GM18517 (cell line): Measurements from ENCODE around the gene IDH1.
"Not testable (repeated sequence)": the region's sequence is repeated elsewhere in the genome, so short reads cannot be mapped to it uniquely, and the experiment has no call there.

Source experiments
- ATAC-seq: cut with Tn5 transposase; IDR thresholded peaks from one replicate; pipeline ENCODE4 v1.9.1; 2021; ENCODE audit warnings: mild to moderate bottlenecking, moderate library complexity; ENCODE audit not compliant: unreplicated experiment

Gene IDH1

DNA sequence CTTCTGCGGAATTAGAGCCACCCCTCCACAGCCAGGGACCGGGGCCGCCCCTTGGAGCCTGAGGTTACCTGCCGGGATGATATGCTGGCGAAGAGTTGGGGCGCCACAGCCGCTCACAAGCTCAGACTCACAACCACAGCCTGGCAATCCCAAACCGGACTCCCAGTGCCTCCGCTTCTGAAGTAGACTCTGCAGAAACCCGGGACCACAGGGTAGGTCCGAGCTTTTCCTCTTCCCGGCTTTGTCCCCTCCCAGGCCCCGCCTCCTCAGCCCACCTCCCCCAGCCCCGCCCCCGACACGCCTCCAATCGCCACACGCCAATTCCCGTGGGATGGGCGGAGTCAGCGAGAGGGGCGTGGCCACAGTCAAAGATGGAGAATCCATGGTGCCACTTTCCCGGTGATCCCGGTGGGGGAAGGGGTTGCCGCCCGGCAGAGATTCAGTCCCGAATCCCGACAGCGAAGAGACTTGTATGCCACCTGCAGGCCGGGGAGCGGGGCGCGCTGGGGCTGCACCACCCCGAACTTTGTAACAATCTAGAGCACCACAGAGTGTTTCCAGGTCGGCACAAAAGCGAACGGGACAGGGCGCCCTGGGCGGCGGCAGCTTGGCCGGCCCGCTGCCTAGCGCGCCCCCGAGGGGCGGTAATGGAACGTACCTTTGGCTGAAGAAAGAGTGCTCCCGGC lies at the start of gene IDH1:
Gene IDH1, minus strand, starts transcription at position 201 of the 686 bp plus-strand sequence. CDS start 3,520 bp downstream, outside the sequence.
- ATAC-seq, result peak; percentile 73

DNA sequence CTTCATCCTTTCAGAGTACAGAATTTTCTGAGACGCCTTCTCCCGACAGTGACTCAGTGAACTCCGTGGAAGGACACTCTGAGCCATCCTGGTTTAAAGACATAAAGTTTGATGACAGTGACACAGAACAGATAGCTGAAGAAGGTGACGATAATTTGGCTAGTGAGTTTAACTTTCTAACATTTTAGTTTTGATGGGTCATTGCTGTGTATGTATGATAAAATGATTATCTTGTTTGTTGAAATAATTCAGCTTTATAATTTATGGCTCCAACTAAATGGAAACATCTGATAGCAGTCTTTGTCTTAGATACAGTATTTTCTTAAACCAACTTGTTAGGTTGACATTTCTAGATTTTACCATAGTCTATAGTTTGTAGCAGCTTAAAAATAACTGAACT lies 49.3 kb upstream of the IDH1 start:
- no peak for ATAC-seq

DNA sequence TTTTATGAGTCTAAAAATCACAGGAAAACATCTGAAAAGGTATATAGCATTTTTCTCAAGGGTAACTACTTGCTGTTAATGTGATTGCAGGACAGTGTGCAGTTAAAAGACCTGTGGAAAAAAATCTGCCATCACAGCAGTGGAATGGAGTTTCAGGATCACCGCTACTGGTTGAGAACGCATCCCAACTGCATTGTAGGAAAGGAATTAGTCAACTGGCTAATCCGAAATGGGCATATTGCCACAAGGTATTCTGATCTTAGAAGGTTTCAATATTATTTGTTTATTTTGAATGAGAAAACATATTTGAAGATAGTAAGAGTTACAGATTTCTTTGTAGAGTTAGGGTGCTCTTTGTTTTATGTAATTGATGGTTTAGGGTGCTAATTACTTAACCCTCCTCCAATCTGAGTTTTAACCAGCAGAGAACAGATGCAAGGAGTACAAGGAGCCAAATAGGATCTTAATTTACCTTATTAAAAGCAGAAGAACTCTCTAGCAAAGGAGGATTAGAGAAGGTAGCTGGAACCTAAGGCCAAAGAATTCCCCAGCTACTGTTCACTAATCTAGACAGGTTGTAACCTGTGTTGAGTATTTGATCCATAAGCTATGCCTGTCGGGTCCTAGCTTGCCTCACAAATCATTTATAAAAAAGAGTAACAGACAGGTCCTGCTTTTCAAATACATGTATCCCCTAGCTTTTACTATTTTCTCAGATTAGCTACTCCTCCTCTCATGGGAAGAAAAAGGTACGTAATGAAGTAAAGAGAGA lies 46.2 kb upstream of the IDH1 start:
- no peak for ATAC-seq

DNA sequence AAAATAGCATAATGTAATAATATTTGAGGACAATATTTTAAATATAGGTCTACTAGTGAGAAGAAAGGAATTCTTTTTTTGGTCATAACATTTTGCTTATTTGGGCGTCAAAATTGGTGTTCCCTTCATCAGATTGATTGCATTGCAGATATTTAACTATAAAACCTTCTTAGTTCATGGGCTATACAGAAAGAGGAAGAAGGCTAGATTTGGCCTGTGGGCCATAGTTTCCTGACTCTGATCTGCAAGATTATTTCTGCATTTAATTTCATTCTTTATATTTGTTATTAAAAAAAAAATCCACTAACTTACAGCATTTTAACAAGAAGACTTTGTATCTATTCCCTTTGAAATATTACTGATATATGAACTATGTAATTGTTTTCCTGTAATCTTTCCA lies 43.1 kb upstream of the IDH1 start:
- ATAC-seq, result no peak

DNA sequence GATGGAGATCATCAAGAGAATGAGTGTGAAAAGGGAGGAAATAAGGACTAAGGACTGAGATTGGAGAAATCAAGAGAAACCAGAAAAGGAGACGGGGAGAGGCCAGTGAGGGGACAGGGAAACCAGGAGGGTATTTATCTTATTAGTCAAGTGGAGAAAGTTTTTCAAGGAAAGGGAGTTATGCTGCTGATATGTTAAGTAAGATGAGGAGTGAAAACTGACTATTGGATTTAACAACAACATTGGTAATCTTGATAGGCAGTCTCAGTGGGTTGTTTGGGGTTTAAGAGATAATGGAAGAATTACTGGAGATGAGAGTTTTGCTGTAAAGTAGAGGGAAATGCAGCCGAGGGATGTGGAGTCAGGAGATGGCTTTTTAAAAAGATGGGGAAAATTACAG lies 41.7 kb upstream of the IDH1 start:
- no peak for ATAC-seq

DNA sequence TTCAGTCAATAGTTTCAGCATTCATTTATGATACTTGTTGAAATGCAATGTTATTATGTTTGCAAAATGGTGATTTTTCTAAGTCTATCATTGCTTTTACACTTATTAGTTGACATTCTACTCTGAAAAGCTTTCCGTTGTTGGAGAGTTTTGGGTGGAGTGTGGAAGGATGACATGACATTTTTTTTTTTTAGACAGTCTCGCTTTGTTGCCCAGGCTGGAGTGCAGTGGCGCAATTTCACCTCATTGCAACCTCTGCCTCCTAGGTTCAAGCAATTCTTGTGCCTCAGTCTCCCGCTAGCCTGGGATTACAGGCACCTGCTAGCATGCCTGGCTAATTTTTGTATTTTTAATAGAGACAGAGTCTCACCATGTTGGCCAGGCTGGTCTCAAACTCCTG lies 41.0 kb upstream of the IDH1 start:
- no peak for ATAC-seq

DNA sequence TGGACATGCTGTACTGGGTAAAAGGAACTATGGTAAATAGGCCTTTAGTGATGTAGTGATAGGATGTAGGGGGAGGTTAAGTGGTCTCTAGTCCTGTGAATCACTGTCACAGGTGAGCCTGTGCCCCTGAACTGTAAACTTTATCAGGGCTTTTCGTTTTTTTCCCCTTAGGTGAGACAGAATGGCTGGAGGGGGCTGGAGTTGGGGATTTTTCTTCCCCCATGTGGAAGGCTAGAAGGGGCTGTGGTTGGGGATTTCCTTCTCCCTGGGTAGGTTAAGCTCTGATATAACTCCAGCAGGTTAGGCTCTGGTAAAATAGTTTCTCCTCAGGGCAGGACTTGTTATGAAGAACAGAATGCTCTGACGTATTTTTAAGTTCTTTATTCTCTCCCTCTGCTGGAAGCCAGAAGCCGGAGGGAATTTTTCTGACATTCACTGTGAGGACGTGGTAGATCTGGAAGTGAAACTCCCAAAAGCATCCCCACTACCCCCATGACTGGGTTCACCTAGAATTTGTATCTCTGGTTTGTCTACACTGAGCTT lies 39.7 kb upstream of the IDH1 start:
- ATAC-seq, result peak; percentile 58

DNA sequence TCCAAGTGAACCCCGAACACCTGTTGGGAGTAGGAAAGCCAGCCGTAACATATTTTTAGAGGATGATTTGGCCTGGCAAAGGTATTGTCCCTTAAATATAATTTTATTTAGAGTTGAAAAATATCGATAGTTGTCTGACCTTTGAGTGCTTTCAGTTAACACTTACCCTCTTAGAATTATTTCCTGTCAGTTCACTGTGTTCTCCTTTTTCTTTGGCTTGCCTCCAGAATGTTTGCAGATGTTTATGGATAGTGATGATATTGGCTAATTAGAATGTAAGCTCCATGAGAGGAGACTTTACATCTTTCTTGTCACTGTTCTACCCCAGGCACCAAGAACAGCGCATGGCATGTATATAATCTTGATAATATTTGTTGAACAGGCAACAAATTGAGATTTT lies 31.0 kb upstream of the IDH1 start:
- no peak for ATAC-seq

DNA sequence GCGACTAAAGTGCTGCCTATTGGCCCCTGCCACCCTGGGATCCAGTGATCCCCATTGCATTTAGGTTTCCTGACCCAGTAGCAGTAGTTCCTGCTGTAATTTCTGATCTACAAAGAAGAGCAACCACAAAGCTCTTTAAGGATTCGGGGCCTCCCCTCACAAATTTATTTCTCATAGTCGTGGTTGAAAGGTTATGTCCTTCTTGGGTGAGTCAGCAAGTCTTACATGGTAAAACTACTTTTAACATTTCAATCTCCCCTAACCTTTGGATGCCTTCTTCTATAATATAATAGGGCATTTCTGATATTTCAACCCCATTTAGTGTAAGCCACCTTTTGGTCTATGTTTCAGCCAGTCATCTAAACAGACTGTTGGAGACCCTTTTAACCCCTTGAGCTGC lies 26.1 kb upstream of the IDH1 start:
- ATAC-seq, result no peak

DNA sequence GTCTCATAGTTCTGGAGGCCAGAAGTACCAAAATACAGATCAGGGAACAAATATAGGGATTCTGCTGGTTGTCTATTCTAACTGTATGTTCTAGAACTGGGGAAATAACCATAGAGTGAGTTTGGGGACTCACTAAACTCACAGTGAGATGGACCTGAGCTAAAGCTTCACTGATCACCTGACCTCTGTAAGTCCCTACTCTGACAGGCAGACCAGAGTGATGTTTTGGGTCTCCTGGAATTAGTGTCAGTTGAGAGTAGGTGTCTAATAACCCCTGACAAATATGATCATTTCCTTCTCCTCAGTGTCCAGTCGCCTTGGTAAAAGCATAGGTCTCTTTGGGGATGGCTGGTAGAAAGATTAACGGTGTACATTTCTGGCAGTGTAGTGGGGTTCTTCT lies 25.4 kb upstream of the IDH1 start:
- no peak for ATAC-seq

DNA sequence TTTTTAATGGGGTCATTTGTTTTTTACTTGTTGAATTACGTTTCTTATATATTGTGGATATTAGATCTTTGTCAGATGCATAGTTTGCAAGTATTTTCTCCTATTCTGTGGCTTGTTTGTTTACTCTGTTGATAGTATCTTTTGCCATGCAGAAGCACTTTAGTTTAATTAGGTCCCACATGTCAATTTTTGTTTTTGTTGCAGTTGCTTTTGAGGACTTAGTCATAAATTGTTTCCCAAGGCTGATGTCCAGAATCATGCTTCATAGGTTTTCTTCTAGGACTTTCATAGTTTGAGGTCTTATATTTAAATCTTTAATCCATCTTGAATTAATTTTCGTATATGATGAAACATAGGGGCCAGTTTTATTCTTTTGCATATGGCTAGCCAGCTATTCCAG lies 24.4 kb upstream of the IDH1 start:
- no peak for ATAC-seq

DNA sequence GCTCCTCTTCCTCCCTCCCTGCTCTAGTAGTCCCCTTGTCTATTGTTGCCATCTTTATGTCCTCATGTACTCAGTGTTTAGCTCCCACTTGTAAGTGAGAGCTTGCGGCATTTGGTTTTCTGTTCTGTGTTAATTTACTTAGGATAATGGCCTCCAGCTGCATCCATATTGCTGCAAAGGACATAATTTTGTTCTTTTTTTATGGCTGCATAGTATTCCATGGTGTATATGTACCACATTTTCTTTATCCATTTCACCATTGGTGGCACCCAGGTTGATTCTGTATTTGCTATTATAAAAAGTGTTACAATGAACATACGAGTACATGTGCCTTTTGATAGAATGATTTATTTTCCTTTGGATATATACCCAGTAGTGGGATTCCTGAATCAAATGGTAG lies 23.7 kb upstream of the IDH1 start:
- no peak for ATAC-seq

DNA sequence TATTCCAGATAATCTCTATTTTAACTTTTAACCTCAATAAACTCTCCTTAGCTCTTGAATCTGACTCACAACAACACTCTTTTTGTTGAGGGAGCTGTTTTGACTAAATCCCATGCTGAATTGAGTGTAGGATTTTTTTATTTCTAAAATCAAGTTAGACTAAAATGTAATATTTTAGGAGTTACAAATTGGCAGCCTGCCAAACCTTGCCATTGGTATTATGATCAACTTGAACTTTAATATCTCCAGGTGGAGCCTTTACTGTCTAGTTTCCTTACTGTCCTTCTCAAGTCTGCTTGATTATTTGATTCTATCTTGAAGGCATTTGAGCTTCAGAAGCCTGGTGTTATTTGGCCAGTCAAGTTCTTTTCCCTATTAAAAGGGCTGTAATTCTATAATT lies 19.9 kb upstream of the IDH1 start:
- ATAC-seq, result no peak

DNA sequence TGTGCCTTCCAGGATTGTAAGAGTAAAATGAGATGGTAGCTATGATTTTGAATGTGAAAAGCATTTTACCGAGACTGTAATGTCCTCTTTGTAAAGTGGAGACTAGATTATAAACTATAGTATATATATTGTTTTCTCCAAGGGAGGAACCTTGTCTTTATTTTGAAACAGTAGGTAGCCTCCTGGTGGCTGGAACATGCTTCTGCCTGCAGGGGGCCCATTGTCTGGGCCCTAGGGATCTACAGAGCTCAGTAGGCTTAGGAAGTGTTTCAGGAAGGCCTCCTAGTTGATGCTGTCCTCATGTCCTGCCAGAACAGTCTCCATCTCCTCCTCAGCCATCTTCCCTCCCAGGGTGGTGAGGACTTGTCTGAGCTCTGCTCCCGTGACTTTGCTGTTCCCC lies 14.2 kb upstream of the IDH1 start:
- no peak for ATAC-seq

DNA sequence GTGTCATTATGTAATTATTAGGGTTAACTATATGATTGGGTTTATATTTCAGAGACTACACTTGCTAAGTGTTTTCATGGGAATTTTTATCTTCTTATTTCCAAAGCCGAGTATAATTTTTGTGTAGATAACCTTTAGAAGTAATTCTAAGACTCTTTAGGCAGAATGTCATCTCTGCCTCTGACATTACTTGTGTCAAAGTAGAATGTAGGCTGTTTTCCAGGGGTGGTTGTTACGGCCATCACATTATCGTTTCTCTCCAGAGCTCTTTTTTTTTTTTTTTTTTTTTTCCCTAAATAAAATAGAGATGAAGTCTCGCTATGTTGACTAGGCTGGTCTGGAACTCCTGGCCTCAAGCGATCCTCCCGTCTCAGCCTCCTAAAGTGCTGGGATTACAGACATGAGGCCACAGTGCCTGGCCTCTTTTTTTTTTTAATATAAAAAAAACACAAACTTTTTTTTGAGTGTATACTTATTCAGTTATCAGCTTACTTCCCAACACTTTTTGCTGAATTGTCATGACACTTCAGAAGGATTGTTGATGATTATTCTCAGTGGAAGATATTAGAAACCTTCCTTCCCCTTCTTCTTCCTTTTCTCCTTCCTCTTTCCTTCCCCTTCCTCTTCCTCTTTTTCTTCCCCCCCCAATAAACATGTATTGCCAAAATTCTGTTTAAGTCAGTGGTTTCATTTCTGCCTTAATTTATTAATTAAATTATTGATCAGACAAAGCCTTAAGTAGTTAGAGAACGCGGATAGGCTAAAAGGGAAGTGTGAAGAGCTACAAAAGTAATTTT lies 13.5 kb upstream of the IDH1 start:
- ATAC-seq, result no peak

DNA sequence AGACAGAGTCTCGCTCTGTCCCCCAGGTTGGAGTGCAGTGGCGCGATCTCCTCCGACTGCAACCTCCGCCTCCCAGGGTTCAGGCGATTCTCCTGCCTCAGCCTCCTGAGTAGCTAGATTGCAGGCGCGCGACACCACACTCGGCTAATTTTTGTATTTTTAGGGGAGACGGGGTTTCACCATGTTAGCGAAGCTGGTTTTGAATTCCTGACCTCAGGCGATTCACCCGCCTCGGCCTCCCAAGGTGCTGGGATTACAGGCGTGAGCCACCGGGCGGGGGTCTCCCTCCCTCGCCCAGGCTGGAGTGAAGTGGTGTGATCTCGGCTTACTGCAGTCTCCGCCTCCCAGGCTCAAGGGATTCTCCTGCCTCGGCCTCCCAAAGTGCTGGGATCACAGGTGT lies 12.7 kb upstream of the IDH1 start:
- not testable (repeated sequence) for ATAC-seq

DNA sequence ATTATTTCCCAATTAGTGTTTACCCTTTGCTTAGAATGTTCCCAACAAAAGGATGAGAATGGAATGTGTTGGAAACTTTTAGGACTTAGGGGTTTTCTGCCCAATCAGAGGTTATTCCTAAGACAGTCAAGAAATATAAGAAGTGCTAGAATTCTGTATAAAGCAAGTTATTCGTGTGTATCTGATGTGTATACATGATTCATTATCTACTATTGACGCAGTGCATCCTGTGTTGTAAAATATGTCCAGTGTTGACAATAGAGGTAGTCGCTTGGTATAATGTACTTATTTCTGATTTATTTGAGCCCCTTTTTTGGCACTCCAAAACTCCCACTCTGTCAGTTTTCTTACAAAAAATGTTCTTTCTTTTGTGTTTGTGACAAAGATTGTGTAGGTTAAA lies 12.1 kb upstream of the IDH1 start:
- no peak for ATAC-seq

DNA sequence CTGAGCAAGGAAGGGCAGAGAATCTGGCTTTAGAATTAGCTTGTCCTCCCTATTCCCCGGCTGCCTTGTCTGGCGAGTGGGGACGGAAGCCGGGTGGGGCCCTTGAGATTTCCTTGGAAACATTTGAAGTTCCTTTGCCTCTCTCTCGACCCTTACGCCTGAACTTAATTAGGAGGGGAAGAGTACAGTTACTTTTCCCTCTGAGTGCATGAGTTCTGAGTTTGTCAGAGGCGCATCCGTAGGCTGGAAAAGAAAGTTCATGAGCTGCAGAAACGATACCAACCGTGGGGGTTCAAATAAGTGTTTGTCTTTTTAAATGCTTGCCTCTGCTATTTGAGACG lies 11.7 kb upstream of the IDH1 start:
- peak; percentile 9 for ATAC-seq

DNA sequence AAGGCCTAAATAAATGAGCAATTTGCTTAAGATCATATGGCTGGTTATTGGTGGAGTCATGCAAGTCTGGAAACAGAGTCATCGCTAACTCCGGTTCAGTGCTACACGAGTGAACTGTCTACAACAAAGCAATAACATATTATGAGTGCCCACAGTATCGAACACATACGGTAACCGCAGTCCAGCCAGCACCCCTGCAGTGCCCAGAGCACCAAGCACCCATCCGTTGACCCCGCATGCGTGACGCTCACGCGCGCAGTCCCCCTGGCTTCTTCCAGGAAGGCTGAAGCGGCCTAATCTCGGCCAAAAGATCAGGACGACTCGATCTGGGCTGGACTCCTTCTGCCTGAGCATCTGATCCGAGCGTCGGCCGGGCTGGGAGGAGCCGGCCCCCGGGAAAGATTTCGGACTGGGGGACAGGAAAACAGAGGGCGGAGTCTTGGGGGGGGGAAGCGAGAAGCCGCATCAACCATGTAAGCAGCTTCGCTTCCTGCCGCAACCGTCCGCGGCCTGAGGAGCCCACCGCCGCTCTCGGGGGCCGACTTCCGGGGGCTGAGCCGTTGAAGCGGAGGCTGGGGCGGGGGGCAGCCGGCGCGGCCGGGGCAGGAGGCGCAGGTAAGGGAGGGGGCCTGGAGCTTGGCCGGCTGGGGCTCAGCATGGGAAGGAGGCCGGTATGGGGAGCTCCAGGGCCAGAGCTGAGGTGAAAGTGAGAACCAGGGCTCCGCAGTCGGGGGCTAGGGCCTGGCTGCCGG lies 11.1 kb upstream of the IDH1 start, which contains the start of gene PIKFYVE:
Gene PIKFYVE, plus strand, starts transcription at position 455 of the 752 bp plus-strand sequence. CDS start 5,265 bp downstream, outside the sequence.
- ATAC-seq, result peak; percentile 83

DNA sequence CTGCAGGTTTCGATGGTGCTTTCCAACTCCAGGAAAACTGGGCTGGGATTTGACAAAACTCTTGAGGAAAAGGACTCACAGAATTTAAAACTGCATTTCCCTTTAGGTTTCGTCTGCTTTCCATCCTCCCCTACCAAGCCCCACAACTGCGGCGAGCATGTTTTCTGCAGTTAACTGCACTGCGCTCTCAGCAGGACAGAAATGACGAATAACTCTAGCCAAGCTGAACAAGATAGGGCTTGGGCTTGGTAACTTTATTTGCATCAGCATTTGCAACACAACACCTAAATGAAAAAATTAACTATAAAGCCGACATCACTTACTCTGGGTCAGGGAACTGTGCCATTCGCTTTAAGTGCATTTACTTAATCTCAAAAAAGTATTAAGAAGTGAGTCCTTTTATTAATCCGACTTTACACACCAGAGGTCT lies 10.5 kb upstream of the IDH1 start:
- ATAC-seq, result peak; percentile 39
